HG02678 (cell line): ENCODE results near the gene SERTAD2.

Experiments used
- ATAC-seq: cut with Tn5 transposase; IDR thresholded peaks from one replicate; pipeline ENCODE4 v1.9.1; 2021; ENCODE audit warnings: mild to moderate bottlenecking, moderate library complexity; ENCODE audit not compliant: unreplicated experiment

The SERTAD2 gene

DNA sequence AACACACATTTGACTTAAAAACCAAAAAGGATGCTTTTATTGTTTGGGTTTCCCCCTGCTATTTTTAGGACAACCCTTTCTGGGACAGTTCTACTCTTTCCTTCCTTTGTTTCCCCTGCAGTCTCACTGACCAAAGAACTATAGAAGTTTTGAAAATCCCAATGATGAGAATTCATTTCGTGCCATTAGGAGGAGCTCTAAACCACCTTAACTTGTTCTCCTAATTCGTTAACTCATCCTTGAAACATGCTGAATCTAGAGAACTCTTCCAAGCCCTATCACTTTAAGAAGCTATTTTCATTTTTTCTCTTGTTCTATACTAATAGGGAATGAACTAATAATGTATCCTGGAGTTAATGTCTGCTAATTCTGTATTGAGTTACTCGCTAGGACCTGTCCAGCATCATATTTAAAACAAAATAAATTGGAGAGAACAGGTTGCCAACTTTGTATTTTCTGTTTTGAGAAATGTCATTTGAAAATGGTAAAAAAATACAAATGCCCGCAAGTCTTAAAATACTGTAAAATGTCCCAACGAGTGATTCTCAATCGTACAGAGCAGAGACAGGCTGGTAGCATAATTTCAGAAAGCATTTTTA lies 66.7 kb downstream of the SERTAD2 start:
- no peak for ATAC-seq

DNA sequence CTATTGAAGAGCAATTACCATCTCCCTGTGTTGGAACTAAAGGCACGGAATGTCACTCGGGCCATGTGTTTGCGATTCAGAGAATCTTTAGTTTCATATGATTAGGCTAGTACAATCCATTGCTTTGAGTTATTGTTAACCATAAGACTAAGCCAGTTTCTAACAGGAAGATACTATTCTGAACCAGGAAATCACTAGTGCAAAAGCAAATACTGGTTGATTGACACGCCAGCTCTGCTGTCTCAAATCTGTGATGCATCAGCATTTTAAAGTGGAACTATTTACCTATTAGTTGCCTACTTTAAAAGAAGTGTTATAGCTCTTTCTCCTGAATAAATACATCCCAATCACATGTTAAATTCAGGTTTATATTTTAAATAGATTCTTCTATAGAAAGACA lies 67.7 kb downstream of the SERTAD2 start:
- ATAC-seq = no peak

DNA sequence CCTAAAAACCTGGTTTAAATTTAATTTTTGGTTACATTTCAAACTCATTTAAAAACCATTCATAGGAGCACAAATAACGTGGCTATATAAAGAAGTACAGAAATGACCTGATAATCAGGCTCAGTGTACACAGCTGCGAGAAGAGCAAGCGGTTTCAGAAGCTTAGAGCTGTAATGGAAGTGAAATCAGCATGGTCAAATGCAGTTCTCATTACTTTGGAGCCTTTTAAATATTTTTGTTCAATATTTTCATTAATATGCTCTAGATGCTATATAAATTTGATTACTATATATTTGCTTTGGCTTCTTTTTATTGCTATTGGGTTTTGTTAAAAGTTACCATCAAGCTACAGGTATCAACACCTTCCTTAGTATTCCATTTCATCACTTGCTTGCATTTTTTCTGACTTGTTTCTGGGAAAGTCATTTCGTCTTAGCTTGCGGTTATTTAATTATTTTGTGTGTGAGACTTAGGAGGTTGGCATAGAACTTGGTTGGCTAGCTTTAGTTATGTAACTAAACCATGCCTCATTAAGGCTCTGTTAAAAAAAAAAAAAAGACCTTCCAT lies 70.9 kb downstream of the SERTAD2 start:
- ATAC-seq = peak; percentile 90

DNA sequence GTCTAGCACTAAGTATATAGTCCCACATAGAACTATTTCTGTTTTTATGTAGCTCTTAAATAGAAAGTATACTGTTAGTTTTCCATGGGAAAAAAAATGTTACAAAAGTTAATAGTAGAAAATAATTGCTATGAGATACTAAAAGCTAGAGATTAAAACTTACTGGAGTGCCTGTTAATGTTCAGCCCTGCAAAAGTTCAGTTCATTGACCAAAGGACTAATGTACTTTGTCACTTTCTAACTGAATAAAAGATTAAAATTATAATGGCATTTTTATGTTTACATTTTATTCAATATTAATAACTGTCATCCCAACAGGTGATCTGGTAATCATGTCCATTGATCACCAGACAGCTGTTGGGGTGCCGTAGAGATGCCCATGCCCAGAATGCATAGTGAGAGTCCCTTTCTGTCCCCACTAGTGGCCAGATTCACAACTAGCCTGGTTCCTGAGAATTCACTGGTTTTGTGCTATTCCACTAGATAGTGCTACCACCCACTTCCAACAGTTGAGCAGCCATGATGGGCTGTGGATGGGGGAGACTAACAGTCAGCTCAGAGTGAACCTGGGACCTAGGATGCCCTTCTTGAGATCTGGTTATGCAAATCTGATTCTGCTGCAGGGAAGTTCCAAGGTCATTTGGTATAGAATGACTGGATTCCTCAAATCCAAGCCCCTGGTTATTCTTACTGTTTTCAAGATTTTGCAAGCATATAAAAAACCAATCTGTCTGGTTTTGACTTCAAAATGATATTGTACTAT lies 71.8 kb downstream of the SERTAD2 start:
- ATAC-seq = peak; percentile 41
